Activated naive CD4-positive, alpha-beta T cell (primary cell): ENCODE measurements around the gene HAUS7.

Experiments
- DNase-seq, 4 experiments: peaks; one replicate each; lab custom pipeline; 2025; lab: John Stamatoyannopoulos, UW

Gene HAUS7

DNA sequence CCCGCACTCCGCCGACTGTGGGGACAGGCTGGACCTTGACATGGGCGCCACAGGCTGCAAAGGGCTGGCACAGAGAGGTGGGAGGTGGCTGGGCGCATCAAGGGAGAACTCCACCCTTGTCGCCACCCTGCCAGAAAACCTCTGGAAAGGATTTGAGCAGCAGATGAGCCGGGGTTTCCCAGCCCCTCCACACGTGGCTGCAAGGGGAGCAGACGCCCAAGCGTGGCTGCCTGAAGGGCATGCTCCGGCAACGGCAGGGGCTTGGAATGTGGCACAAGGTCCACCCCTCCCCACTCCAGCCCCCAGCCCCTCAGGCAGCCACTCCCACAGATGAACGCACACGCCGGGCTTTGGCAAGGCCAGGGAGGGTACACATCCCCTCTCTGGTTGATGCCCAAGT is 29.0 kb upstream of the HAUS7 start:
- no peak for DNase-seq

DNA sequence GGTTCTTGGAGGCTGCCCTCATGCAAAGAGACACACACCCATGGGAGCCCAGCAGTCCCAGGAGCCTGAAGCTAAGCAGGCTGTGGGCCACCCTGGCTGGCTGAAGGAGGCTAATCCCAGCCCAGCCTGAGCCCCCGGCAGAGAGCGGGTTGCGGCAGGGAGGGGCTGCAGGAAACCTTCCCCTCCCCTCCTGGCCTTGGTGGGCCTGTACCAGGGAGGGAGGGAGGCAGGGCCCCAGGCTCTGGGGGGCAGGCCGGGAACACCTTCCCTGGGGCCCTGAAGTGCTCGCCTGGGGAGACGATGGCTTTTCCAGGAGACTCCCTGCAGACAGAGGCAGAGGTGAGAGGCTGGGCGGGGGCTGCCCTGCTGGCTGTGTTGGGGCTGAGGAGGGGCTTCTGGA is 28.1 kb upstream of the HAUS7 start:
- no peak for DNase-seq

DNA sequence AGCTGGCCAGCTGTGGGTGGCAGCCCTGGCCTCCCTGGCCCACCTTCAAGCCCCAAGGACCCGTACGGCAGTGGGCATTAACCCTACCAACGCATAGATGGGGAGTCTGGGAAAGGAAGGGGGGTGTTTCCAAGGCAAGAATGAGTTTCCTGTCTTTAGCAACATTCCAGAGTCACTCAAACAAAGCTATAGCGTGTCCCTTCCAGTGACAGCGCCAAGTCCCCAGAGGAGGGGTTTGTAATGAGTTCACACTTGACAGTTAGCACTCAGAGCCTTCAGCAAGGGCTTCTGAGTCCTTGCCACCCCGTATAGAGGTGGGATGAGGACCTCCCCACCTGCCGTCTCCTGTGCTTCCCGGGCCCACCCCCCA is 26.2 kb upstream of the HAUS7 start:
- DNase-seq = no peak

DNA sequence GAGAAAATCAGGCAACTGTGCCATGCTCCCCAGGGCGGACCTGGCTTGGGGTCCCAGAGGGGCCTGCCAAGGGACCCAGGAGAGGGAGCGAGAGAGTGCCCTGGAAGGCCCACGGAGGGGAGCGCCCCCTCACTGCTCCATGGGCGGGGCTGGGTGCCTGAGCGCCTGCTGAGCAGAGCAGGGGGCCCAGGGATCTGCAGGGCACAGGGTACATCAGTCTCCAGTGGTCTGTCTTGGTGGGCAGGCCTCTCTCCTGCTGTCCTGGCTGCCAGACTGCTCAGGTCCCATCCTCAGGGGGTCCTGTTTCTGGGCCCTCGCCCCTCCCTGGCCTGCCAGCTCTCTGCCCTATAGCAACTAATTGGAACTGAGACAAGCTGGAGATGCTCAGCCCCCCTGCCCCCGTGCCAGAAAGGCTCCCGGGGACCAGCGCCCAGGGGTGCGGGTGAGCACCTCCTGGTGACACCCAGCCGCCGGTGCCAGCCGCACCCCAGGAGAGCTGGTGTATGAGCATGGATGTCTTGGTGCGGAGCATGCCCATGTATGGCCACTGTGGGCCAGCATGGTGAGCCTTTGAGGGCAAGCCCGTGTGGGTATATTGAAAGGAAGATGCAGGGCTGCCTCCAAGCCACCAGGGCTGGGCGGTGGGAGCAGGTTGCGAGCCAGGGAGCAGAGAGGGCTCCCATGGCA is 25.7 kb upstream of the HAUS7 start:
- DNase-seq = no peak

DNA sequence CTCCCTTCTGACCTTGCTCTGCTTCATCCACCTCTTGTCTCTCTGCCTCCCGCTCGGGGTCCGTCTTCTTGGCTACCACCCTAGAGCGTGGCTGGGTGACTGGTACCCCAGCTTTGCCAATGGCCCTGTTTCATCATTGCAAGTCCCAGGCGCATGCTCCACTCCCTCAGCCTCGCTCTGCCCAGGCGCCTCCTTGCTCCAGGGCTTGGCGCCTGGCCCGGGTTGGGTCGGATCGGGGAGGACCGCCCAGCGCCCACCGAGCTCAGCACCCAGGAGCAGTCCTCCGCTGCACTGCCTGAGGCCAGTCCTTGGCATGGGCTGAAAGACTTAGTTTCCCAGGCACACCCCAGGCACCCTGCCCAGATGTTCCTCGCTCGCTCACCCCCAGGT is 25.0 kb upstream of the HAUS7 start:
- no peak for DNase-seq

DNA sequence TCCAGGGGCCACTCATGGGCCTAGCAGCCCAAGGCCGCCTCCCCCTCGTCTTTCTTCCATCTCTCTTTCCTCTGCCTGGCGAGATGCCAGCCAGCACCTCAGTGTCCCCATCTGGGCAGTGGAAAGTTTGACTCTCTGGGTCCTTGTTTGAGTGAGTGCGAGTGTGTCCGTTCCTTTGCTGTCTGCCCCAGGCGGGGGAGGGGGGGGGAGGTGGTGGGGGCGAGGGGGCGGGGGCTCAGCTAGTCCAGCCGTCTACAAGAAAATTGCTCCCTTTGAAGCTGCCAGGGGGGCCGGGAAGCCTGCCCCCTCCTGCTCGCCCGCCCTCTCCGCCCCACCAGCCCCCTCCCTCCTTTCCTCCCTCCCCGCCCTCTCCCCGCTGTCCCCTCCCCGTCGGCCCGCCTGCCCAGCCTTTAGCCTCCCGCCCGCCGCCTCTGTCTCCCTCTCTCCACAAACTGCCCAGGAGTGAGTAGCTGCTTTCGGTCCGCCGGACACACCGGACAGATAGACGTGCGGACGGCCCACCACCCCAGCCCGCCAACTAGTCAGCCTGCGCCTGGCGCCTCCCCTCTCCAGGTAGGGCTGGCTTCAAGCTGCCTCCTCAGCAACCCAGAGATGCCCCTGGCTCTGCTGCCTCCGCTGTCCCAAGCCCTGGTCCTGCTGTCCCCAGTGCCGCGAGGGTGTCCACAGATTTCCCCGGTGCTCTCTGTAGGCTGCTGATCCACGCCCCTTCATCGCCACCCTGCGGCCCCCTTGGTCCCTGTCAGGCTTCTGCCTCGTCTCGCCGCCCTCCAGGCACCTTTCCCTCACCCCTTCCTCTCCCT is 24.4 kb upstream of the HAUS7 start, which contains the start of gene BGN:
Gene BGN (plus strand): TSS at position 440 of the 821 bp plus-strand sequence. CDS start 9,652 bp downstream, outside the sequence.
- DNase-seq = peak in 1 of 4 experiments; percentile 21

DNA sequence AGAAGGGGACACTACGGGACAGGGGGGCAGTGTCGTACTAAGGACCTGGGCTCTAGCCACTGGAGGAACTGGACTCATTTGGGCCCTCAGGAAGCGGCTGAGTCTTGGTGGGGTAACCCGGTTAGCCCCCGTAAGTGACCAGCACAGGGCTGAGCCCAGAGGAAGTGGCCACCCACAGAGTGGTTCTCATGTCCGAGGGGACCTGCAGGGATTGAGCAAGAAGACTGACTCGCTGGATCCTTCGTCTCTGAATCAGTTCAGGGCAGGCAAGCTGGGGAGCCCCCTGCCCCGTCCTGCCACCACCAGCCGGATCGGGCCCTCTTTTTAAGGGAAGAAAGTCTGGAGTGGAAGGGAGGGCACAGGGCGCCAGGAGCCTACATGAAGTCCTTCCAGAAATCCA is 23.7 kb upstream of the HAUS7 start:
- no peak for DNase-seq

DNA sequence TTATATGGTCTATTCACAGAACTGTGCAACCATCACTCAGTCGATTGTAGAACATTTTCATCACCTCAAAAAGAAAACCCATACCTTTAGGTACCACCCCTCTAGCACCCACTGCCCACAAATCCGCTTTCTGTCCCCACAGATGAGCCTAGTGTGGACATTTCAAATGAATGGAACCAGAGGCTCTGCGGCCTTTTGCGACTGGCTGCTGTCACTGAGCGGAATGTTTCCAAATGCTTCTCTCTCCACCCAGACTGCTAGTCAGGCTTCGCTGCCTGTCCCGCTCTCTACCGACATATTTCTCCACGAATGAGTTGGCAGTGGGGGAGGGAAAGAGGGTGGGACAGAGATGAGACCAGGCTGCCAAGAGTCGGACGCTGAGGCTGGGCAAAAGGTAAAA is 22.7 kb upstream of the HAUS7 start:
- DNase-seq = no peak

DNA sequence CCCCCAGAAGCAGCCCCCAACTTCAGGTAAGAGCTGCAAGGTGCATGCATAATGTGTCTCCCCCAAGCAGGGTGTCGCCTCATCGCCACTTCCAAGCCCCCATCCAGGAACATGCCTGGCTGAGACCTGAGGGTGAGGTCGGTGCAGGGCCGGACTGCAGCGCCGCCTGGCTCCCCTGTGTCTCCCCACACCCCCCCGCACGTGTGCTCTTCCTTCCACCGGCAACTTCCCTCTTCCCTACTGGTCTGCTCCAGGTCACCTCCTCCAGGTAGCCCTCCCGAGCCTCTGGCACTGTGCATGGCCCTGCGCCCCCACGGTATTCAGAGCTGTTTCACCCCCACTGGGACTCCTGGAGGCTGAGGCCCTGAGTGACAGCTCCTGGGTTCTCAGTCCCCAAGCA is 22.2 kb upstream of the HAUS7 start:
- no peak for DNase-seq

DNA sequence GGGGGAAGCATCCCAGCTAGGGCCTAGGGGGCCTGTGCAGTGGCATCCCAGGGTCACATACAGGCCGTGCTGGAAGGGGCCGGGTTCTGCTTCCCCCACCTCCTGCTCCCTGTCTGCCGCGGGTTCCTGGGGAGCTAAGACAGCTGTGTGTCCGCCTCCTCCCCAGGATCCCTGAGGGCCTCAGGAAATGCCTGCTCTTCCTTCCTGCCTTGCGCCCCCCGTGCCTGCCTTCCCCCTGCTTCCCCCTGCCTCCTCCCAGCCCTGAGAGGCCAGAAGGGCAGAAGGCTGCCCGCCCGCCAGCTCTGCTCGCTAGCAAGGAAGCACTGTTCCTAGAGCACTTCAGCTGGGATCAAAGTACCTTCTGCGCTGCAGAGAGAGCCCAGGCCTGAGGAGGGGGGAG is 21.5 kb upstream of the HAUS7 start:
- no peak for DNase-seq

DNA sequence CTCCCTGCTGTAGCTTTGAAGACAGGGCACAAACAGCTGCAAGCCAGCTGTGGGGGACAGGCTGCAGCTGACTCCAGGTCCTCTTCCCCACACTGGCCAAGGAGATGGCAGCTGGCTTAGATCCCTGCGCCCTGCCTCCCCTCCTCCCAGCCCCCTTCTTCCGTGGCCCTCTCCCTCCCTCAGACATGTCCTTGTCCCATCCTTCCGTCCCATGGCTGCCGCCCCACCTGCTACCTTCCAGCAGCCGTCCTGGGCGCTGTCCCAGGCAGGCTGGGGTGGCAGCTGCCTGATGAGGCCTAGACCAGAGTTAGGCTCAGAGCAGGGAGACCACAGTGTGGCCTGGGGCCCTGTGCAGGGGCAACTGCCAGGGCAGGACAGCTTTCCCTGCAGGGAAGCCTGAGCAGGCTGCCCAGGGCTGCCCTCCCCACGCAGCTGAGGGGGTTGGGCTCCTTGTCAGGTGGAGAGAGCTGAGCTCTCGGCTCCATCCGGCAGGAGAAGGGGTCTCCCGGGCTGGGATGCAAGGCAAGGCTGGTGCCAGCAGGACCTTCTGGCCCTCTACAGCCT is 21.1 kb upstream of the HAUS7 start:
- no peak for DNase-seq

DNA sequence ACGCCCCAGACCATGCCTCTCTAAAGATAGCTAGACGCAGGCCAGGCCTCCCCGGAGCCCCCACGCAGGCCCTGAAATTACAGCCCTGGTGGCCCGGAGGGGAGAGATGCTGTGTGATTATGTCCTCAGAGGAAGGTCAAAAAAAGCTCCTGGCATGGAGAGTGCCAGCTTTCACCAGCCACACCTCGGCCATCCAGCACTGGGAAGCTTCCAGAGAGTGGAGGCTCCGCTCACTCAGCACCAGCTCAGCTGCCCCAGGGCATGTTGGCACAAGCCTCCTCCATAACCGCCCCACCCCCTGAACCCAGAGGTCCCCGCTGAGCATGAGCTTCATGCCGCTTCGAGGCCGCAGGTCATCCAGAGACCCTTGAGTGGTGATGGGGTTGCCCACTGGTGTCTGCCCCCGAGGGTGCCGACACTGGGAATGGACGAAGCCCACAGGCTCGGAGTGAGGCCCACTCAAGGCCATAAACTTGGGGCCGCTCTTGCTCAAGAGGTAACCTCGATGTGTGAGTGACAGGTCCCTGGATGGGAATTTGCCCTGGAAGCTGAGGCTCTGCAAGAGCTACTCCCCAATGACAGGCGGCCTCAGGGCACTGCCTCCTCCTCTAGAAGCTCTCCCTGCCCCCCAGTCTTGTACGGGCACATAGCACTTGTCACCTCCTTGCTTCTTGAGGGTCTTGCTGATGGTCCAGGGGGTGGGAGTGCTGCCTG is 20.0 kb upstream of the HAUS7 start:
- no peak for DNase-seq

DNA sequence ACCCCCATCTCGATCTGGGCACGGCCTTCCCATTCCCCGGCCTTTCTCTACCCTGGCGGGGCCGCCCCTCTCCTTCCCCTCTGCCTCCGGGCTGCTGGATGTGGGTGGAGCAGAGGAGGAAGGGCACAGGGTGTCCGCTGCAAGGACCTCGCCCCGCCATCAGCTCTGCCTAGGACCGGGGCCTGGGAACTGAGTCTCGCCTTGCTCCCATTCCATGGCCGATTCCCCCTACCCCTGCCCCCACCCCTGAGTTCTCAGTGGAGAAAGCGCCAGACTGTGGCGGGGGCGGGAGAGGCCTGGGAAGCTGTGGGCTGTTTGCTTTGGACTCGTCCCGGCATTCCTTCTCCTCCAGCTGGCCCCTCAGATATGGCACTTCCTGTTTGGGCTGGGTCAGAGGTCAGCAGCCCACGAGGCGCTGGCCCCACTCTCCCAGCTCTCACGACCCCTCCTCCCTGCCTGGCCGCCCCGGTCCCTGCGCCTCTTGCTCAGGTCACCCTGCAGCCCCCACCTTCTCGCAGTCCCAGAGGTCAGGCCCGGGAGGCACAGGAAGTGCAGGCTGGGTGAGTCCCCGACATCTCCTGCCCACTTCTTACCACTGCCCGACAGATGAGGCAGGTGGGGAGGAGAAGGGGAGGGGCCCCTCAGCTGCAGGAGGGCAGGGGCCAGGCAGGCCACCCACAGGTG is 18.0 kb upstream of the HAUS7 start:
- no peak for DNase-seq

DNA sequence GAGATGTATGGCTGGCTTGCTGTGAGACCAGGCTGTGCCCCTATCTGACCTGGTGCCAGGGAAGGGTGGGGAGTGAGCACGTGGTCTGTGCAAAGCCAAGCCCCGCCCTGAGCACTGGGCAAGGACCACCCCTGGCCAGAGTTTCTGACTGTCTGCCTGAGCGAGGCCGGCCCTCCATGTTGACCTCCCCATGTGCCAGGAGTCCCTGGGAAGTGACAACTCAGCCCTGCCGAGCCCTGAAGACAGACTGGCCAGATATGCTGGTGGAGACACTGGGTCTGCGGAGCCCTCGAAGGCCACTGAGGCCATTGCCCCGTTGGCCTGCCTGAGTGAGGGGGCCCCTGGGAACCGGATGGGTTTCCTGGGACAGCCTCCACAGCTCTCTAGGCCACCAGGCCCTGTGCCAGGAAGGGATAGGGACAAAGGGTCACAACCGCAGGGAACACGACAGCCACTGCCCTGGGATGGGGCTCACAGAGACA is 17.3 kb upstream of the HAUS7 start:
- DNase-seq = no peak

DNA sequence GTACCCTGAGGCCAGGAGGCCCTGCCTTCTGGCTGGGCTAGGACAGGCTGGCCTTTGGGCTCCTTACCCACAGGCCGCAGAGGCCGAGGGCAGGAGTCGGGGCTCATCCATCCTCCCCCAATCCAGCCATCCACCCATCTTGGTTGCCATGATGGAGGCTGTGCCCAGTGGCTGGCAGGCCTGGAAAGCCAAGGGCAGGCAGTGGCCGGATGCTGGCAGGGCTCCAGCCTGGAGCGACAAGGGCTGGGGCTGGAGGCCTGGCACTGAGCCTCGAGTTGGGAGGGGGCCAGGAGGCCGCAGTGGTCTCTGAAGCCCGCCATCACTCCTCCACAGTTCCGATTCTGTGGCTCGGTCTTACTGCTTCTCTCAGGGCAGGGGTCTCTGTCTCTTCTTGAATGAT is 15.8 kb upstream of the HAUS7 start:
- no peak for DNase-seq

DNA sequence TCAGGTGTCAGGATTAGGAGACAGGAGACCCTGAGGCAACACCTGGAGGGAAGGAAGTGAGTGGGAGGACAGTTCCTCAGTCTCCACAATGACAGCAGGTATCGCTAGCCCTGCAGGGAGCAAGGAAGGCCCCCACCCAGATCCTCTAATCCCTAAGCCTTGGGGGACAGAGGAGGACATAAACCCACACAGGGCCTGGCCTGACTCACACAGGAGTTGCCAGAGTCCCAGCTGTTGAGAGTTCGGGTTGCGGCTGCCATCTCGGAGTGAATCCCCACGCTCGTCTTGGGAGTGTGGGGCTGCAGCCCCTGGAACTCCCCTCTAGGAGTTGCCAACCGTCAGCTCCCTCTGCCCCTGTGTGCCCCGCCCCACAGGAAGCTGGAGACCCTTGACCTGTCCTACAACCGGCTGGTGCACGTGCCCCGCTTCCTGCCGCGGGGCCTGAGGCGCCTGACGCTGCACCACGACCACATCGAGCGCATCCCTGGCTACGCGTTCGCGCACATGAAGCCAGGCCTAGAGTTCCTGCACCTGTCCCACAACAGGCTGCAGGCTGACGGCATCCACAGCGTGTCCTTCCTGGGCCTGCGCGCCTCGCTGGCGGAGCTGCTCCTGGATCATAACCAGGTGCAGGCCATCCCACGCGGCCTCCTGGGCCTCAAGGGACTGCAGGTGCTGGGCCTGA is 15.2 kb upstream of the HAUS7 start:
- DNase-seq = no peak

DNA sequence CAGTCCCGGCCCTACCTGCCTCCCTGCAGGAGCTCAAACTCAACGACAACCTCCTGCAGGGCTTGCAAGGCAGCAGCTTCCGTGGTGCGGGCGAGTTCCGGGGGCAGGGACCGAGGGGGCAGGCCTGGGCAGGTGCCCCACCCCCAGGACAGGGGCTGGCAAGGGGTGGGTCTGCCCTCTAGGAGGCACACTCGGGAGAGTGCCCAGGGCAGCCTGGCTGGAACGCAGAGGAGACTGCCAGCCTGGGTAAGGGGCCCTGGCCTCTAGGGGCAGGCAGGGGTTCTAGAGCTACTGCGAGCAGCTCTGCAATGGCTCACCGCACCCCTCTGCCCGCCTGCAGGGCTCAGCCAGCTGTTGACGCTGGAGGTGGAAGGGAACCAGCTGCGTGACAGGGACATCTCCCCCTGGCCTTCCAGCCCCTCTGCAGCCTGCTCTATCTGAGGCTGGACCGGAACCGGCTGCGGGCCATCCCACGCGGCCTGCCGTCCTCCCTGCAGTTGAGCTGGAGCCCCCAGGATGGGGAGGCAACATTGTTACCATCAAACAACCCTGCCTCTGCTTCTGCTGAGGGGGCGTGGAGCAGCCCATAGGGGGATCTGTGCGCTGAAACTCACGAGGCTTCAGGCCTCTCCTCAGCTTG is 12.1 kb upstream of the HAUS7 start:
- no peak for DNase-seq

DNA sequence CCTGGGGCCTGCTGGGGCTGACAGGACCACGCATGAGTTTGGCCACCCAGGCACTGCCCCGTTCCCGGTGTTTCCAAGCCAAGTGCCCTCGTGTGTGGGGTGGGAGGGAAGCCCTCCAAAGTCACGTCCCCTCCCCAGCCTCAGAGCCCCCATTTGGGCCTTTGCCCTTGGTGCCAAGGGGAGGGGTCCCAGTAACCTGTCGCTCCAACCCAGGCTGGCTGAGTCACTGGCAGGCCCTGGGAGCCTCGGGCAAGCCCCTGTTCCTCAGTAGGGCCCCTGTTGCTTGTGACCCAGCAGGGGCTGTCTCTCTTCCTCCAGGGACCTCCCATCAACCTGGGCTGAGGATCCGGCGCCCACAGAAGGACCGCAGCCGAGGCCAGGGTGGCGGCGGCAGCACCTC is 10.7 kb upstream of the HAUS7 start:
- DNase-seq = no peak

DNA sequence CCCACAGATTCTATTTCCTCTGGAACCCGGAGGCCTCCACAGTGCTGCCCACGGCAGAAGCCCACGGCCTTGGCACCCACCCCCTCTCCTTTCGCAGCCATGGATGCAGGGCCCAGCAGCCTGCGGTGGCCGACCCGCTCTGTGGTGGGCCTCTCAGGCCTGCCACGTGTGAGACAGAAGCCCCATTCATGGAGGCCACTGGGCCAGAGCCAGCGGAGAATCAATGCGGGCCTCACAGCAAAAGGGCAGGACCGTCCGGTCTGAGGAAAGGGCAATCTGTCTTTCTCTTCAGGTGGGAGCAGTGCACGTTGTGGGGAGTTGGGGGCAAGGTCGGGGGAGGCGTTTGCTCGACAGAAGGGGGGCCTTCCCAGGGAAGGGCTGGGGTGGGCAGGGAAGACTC is 8.4 kb upstream of the HAUS7 start:
- no peak for DNase-seq

DNA sequence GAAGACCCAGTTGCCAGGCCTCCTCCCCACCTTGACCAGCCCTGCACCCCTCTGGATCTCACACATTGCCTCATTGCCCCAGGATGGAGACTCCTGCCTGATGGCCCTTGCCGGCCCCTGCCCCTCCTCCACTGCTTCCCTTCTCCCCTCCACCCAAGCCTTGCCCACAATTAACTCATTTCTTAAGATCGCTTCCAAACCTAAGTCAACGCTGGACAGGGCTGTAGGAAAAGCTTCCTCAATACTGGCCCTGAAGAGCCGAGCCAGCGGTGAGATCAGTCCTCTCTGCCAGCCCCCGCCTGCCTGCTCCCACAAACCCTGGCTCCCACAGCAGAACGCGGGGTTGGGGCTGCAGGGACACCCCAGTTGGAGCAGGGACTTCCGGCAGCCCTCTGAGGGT is 7.5 kb upstream of the HAUS7 start:
- no peak for DNase-seq

DNA sequence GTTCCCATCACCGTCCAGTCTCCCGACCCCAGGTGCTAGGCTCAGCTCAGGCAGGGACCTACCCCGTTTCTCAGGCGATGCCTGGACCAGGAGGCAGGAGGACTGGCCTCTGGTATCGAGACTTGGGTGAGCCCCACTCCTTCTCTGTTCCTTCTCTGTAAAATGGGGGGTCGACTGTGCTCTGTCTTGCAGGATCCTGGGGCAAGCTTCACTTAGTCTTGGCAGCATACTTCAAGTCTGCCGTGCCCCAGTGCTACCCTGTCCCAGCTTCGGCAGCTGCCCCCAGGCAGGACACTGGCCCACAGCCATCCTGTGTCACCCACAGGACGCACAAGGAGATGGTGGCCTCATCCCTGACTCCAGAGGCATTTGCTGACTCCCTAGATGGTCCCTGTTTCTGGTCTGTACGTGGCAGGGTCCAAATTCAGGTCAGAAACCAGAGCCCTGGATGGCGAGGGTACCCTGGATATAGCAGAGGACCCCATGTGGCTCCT is 7.0 kb upstream of the HAUS7 start:
- DNase-seq = no peak
